8988T (cell line): ENCODE results near the gene TNNT2.
A peak's percentile ranks its signal among the peaks of the same experiment; 100 is the strongest.

Experiments used
- DNase-seq: peaks from one replicate; pipeline ENCODE4 v3.0.0; 2011

TNNT2 gene

GRCh38 chr1:201354151-201354900 is 23.2 kb downstream of the TNNT2 start:
- no peak for DNase-seq

- DNase-seq: no peak
Measured at GRCh38 chr1:201353186-201353940, 24.1 kb downstream of the TNNT2 start.

GRCh38 chr1:201351617-201352016 is 25.9 kb downstream of the TNNT2 start:
- DNase-seq: no peak

- DNase-seq: no peak
Measured at GRCh38 chr1:201350884-201351283, 26.6 kb downstream of the TNNT2 start.

GRCh38 chr1:201350361-201350725 is 27.1 kb downstream of the TNNT2 start:
- no peak for DNase-seq

DNA sequence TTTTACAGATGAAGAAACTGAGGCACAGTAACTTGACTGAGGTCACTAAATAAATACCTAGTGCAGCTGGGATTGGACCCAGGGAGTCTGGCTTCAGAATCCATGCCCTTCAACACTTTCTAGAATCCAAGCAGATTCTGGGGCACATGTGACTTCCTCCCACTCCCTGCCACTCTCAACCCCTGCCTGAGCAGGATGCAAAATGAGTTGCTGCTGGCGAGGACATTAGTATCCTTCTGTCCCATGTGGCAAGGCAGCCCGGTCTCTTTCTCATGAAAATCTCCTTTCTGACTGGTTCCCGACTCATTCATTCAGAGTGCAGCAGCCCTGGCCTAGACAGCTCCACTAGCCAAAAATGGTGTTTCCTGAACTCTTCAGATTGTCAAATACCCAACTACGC is 28.4 kb downstream of the TNNT2 start:
- no peak for DNase-seq

DNA sequence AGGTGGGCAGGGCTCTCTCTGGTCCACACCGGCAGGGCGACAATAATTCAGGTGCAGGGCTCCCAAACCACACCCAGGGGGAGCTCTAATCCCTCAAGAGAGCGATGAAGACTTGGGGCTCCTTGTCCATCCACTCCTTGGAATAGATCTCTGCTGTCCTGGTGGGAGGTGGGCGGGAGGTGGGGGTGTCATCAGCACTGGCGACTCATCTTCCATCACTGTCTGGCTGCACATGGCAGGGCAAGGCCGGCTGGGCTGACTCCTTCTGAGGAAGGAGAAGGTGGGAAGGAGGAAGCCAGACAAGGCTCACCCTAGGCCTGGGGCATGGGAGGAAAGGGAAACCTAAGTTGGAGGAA is 29.3 kb downstream of the TNNT2 start:
- DNase-seq: peak; percentile 84

DNA sequence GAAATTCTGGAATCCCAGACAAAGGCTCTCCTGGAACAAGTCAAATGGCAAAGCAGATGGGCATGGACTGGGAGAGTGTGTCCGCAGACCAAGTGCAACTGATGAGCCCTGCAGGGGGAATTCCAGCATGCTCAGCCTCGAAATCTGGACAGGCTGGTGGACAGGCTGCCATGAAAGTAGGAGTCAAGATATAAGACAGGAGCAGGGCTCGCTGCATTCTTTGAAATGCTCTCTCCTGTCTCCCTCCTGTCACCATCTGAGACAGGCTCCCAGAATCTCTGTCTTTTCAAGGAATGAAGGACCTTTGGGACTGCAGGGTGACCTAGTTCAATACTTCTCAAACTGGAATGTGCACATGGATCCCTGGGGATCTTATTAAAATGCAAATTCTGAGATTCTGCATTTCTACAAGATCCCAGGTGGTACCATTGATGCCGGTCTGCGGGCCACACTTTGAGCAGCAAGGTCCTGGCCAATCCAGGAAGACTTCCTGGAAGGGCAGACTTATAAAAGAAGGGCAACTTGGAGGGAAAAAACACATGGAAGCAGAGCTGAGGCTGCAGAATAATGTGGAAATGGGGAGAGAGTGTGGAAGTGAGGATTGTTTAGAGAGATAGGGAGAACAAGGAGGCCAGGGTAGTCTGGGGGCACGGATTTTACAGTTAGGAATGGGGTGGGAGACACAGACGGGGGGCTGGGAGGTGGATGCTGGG is 29.8 kb downstream of the TNNT2 start:
- DNase-seq: no peak

DNA sequence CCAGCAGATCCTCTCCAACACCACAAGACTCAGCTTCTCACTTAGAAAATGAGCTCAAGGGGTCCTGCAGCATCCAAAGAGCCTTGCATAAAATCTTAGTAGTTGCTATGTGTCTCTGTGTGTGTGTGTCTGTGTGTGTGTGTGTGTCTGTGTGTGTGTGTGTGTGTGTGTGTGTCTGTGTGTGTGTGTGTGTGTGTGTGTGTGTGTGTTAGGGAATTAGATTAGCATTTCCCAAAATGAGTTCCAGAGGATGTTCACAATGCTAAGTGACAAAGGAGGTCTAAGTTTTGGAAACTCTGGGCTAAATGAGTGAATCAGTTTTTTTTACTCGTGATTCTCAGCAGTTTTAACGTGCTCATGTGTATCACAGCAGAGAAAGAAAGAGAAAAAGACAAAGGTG is 30.5 kb downstream of the TNNT2 start:
- no peak for DNase-seq

DNA sequence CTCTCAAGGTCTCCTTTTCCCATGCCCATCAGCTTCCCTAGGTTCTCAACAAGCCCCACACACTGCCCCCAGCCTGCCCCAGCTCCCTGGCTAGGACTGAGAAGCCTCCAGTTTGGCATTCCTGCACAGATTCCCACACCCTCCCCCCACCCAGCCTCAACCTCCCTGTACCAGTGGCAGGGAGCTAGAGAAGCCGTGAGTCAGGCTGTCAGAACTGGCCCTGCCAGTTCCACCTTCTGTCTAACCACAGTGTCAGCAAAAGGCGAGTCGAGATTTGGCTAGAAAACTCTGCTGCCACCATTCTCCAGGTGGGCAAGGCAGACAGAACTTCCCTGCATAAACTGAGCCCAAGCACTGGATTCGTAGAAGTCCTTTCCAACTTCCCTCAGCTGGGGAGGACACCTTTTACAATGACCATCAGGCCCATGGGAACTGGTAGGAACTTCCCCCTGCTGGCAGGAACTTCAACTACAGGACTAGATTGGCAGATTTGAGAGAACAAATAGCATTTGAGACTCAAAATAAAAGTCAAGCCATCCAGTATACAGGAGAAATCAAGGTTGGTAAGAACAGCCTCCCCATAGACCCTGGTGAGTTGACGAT is 31.0 kb downstream of the TNNT2 start:
- DNase-seq: peak; percentile 51

DNA sequence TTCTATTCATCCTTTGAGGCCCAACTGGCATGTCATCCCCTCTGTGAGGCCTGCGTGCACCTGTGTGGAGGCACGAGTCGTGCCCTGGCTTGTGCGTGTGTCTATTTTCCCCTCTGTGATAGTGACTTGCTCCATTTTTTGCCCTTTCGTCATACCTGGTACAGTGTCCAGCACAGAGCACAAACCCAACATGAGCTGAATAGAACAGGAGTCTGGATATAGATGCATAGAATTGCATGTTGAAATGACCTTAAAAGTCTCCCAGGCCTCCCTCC is 32.5 kb downstream of the TNNT2 start:
- no peak for DNase-seq

DNA sequence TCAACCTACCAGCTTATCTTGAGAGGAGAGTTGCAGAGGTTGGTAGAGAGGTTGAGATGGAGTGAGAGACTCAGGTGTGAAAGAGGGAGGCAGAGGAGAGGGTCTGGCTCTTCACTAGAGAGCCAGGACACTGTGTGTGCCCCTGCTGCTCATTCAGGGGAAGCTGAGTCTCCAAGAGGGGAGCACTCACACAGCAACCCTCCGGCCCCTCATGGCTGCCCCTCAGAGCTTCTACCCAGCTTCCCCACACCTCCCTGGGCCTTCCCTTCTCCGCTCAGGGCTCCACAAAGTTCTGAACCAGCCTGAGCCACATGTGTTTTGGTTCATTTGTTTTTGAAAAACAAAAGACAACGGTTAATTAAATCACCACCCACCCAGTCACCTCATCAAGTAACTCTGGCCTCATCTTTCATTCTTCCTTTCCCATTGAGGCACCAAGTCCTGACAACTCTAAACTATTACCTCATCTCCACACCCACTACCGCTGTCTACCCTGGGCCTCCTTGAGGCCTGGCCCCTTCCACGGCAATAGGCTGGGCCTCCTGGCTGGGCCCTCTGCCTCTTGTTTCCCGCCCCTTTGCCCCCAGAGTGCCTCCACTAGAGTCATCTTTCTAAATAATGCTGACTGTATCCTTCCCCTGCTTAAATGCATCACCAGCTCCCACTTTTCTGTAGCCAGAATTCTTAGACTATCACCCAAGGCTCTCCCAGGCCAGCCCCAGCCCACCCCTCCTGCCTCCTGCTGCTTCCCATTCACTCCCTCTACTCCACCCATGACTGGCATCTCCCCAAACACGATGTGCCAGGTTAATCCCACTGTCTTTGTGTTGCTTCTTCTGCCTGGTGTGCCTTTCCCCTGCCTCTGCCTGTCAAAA is 33.0 kb downstream of the TNNT2 start:
- DNase-seq: no peak

DNA sequence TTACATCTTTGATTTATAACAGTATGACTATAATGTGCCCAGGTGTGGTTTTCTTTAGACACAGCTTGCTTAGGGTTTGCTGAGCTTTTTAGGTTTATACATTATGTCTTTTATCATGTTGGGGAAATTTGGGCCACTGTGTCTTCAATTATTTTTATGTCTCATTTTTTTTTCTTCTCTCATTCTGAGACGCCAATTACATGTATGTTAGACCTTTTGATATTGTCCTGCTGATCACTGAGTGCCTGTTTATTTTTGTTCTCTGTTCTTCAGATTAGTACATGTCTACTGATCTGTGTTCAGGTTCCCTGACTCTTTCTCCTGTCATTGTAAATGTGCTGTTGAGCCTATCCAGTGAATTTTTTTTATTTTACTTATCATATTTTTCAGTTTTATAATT is 36.1 kb downstream of the TNNT2 start:
- no peak for DNase-seq

DNA sequence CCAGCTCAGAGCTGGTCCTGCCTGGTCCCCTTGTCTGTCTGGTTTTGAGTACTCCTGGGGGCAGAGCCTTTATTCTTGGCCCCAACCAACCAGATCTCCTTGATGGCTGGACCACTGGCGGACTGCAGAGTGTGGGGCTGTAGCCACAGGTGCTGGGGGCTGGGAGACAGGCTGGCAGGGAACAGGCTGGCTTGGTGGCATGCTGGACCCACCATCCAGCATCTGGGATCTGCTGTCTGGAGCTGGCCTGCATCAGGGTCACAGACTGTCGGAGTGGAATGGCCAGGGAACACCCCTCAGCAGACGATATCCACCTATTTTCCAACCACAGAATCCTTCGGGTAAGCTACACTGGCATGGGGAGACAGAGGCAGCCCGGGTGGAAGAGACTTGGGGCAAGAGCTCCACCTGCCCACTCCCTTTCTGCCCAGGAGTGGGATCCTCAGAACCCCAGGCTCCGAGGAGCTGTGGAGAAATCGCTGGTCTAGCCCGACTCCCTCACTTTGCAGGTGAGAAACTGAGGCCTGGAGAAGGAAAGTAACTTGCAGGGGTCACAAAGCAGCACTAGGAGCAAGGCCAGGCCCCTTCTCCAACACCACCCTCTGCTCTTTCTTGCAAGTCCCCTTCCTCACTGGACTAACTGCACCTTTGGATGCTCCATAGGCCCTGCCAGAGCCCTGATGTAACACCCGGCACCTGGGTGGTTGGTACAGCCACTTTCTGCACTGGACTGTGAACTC is 40.6 kb downstream of the TNNT2 start:
- no peak for DNase-seq

GRCh38 chr1:201335901-201336300 is 41.6 kb downstream of the TNNT2 start:
- no peak for DNase-seq

DNA sequence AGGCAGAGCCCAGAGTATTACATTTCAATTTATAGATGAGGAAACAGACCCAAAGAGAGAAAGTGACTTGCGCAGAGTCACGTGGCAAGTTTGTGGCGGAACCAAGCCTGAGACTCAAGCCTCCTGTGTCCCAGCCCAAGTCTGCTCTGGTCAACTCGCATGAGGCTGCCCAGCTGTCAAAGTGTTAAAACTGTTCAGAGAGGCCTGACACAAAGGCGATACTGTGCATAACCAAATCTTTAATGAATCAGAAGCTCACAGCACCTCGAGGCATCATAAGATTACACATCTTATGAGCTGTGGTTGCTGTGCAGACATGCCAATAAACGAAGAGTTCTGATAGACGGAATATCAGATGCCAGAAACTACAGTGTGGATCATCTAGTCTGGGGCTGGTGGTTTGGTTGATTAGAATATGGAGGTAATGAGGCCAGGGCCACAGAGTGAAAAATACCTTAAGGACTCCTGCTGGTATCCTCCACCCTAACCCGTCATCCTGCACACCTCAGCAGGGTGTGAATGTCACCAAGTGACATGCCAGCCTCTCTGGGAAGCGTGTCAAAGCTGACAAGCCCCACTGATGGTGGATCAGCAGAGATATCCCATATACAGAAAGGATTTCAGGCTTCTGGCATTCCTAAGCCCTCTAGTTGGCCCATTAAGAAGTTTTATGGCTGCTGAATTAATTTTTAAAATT is 42.2 kb downstream of the TNNT2 start:
- no peak for DNase-seq

- no peak for DNase-seq
Measured at GRCh38 chr1:201334325-201335173, 42.9 kb downstream of the TNNT2 start.

DNA sequence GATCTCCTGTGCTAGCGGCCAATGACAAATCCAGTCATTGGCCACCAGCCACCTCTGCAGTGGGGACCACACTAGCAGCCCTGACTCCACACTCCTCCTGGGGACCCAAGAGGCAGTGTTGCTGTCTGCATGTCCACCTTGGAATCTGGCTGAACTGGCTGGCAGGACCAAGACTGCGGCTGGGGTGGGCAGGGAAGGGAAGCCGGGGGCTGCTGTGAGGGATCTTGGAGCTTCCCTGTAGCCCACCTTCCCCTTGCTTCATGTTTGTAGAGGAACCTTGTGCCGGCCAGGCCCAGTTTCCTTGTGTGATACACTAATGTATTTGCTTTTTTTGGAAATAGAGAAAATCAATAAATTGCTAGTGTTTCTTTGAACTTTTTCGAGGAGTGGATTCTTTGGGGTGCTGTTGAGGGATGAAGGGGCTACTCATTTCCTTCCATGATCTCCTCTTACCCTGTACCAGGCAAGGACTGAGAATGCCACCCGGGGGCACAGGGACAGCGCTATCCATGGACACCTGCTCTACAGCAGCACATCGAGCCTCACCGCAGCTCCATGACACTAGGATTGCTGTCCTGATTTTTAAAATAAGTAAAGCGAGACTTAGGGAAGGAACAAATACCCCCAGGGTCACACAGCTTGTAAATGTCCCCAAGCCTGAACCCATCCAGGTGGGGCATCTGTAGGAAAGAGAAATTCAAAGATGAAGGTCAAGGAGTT is 44.7 kb downstream of the TNNT2 start:
- no peak for DNase-seq

DNA sequence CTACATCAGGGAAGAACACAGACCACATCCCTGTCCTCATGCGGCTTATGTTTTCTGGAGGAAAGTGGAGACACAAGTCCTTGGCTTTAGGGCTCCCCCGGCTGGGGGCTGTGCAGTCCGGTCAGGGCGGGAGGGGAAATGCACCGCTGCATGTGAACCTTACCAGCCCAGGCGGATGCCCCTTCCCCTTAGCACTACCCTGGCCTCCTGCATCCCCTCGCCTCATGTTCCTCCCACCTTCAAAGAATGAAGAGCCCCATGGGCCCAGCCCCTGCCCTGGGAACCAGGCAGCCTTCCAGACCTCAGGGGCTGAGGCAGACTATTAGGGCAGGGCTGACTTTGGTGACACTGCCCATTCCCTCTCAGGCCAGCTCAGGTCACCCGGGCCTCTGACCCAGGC is 45.5 kb downstream of the TNNT2 start:
- no peak for DNase-seq

DNA sequence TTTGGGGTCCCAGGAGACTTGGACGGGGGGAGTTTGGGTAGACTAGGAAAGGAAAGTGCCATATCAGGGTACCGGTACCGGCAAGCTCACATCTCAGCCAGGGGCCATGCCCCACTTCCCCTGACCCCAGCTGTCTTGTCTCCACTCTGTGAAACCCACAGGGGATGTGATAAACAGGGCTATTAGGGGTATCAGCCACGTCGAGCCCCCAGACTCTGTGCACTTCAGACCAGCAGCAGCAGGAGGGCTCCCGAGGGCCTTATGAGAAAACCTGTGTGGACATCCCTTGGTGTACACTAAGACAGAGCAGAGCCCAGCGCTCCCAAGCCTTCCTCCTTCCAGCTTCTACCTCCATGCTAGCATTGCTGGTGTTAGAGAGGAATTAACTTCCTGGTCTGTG is 46.3 kb downstream of the TNNT2 start:
- no peak for DNase-seq
